Measurements from ENCODE around the gene IGSF21.

IGSF21 gene

GRCh38 chr1:18101508-18101907 is 6.1 kb upstream of the IGSF21 start:
- H3K27ac ChIP-seq: no peak overlapping the region
- CTCF ChIA-PET: interaction anchor here (1.4 kb wide), 1 partner anchor 11 kb away, joined by 4 read pairs; no protein-coding TSS in a partner anchor
- POLR2A ChIA-PET (ENCODE audit: low non-redundant PET): no interaction called here
- no peak for DNase-seq (ENCODE audit: low spot score)
- TF ChIP-seq CTCF (conservative IDR thresholded peaks at IDR 0.05; ENCODE audit: low read depth): no peak

DNA sequence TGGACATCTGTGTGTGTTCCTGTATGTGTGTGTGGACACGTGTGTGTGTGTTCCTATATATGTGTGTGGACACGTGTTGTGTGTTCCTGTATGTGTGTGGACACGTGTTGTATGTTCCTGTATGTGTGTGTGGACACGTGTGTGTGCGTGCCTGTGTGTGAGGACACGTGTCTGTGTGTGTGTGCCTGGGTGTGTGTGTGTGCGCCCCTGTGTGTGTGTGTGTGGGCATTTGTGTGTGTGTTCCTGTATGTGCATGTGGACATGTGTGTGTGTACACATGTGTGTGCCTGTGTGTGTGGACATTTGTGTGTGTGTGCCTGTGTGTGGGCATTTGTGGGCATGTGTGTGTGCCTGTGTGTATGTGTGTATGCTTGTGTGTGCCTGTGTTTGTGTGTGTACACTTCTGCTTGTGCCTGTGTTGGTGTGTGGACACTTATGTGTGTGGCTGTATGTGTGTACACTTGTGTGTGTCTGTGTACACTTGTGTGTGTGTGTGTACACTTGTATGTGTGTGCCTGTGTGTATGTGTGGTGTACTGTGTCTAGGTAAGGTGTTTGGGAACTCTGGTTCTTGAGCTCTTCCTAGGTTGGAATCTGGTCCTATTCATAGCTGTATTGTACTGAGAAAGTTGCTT is 3.7 kb upstream of the IGSF21 start:
- CTCF ChIA-PET: no interaction called here
- POLR2A ChIA-PET (ENCODE audit: low non-redundant PET): no interaction called here
- DNase-seq (ENCODE audit: low spot score): no peak
- no peak overlapping the region for H3K27ac ChIP-seq
- no peak for TF ChIP-seq CTCF (conservative IDR thresholded peaks at IDR 0.05; ENCODE audit: low read depth)

DNA sequence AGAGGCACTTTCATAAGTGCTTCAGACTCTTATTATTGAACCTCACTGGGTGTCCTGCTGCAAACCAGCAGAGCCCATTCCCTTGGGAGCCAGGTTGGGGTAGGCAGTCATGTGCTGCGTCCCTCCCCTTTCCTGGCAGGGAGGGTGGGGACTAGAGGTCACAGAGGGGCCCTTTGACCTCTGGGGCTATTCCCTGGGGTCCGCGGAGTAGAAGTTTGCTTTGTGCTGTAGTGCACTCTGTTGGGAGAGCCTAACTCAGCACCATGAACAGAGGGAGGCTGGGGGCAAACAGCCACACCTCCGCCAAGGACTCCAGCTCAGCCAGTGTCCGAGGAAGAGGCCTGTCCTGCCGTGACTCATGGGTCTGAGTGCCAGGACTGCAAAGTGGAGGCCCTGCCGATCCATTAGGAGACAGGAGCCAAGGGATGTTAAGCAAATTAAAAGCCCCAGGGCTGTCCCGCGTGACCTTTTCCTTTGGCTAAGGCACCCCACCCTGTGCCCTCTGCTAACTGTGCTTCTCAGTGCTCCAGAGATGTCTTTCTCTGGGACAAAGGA is 3.0 kb upstream of the IGSF21 start:
- CTCF ChIA-PET: interaction anchor here (0.6 kb wide), 1 partner anchor 10 kb away, joined by 3 read pairs; no protein-coding TSS in a partner anchor
- H3K27ac ChIP-seq: no peak overlapping the region
- no peak for DNase-seq (ENCODE audit: low spot score)
- no peak for TF ChIP-seq CTCF (conservative IDR thresholded peaks at IDR 0.05; ENCODE audit: low read depth)
- POLR2A ChIA-PET (ENCODE audit: low non-redundant PET): no interaction called here

DNA sequence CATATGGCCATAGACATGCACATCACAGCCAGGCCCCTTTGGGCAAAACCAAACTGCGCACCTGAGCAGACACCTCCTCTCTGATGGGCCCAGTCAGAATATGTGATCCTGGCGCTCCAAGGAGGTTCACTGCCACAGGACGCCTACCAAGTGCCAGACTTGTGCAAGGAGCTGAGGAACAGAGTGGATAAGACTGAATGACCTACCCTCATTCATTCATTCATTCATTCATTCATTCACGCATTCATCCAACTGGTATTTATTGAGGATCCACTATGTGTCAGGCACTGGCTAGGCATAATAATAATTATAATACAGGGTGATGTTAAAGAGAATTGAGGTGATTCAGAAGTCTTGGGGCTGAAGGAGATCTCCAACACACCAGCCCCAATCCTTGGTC is 2.4 kb upstream of the IGSF21 start:
- TF ChIP-seq CTCF (conservative IDR thresholded peaks at IDR 0.05; ENCODE audit: low read depth): no peak
- CTCF ChIA-PET: interaction anchor here (0.6 kb wide), 1 partner anchor 10 kb away, joined by 3 read pairs; no protein-coding TSS in a partner anchor
- no peak overlapping the region for H3K27ac ChIP-seq
- DNase-seq (ENCODE audit: low spot score): no peak
- POLR2A ChIA-PET (ENCODE audit: low non-redundant PET): no interaction called here

GRCh38 chr1:18108299-18109057 is 880 bp downstream of the IGSF21 start:
- CTCF ChIA-PET: no interaction called here
- TF ChIP-seq CTCF (conservative IDR thresholded peaks at IDR 0.05; ENCODE audit: low read depth): no peak
- H3K27ac ChIP-seq: no peak overlapping the region
- DNase-seq (ENCODE audit: low spot score): no peak
- POLR2A ChIA-PET (ENCODE audit: low non-redundant PET): no interaction called here

DNA sequence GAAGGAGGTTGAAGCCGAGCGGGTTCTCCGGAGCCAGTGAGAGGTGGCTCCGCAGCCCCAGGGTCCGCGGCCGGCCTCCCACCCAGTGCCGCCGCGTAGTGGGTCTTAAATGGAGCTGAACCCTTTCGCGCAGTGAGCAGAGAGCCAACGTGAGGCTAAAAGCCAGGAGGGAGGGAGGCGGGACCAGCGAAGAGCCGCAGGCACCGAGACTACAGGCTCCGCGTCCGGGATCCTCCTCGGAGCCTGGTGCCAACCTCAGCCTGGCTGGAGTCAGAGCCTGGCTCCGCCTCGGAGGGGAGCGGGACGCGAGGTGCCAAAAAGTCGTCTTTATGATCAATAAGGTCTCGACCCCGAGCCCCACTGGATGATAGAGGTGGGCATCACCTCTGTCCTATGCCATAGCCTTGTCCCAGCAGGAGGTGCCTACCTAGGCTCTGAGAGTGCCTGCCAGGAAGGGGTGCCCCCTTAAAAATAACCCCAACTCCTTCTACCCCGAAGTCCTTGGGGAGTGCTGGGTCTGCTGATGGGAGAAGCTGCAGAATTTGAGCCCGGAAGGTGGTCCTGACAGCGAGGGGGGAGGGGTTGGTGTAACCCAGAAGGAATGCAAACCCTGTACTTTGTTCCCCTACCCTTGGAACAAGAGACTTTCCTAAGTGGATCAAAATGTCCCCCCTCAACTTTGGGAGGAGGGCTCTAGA is 1.6 kb downstream of the IGSF21 start:
- no peak for TF ChIP-seq CTCF (conservative IDR thresholded peaks at IDR 0.05; ENCODE audit: low read depth)
- ChIA-PET POLR2A (ENCODE audit: low non-redundant PET) (no interaction called here), CTCF (no interaction called here)
- no peak overlapping the region for H3K27ac ChIP-seq
- DNase-seq (ENCODE audit: low spot score): no peak
